Tibial artery (tissue), 4 donors: Measurements from ENCODE around the gene AFAP1L2.

Experiments
- DNase-seq, 2 donors: peaks; one replicate each; pipeline ENCODE4 v3.0.0-alpha.2; 2019
- H3K27ac ChIP-seq, 2 donors: fragments of 200-600 bp; sonication (generic) in 1 of 2; 1 replicate in 1 of 2; 2 replicates in 1 of 2; pipeline ENCODE4 v1.5.1; 2018 to 2019; ENCODE audit warnings: mild to moderate bottlenecking in 1 of 2
- H3K27me3 ChIP-seq, 2 donors: fragments of 200-600 bp; sonication (generic) in 1 of 2; one replicate each; pipeline versions ENCODE4 v1.5.1 to v1.6.0; 2016 to 2019
- H3K36me3 ChIP-seq, 3 donors: fragments of 200-600 bp; sonication (generic) in 2 of 3; one replicate each; pipeline ENCODE4 v1.5.1; 2016 to 2019; ENCODE audit warnings: mild to moderate bottlenecking in 2 of 3
- H3K4me1 ChIP-seq, 4 donors: fragments of 200-600 bp; sonication (generic) in 2 of 4; 1 replicate in 3 of 4; 2 replicates in 1 of 4; pipeline ENCODE4 v1.5.1; 2016 to 2019
- H3K4me3 ChIP-seq, 2 donors: fragments of 200-600 bp; sonication (generic) in 1 of 2; 1 replicate in 1 of 2; 2 replicates in 1 of 2; pipeline ENCODE4 v1.5.1; 2018 to 2019; ENCODE audit warnings: mild to moderate bottlenecking in 2 of 2
- H3K9me3 ChIP-seq, 3 donors: fragments of 200-600 bp; sonication (generic) in 1 of 3; one replicate each; pipeline ENCODE4 v1.5.1; 2016 to 2019
- CTCF ChIP-seq, 2 experiments: fragments of 200-600 bp in 1 of 2; fragments of 450-650 bp in 1 of 2; IDR thresholded peaks; one replicate each; pipeline ENCODE4 v1.5.1; 2017 to 2019; ENCODE audit warnings: antibody characterized with exemption in 2 of 2, mild to moderate bottlenecking in 1 of 2, moderate library complexity in 1 of 2
- intact Hi-C: fragments of 100-400 bp; cut with DNase I; formaldehyde crosslinking; loops from one replicate; pipeline ENCODE4 v1.15.0; 2023; ENCODE audit warnings: low total_unique reads

AFAP1L2 gene

DNA sequence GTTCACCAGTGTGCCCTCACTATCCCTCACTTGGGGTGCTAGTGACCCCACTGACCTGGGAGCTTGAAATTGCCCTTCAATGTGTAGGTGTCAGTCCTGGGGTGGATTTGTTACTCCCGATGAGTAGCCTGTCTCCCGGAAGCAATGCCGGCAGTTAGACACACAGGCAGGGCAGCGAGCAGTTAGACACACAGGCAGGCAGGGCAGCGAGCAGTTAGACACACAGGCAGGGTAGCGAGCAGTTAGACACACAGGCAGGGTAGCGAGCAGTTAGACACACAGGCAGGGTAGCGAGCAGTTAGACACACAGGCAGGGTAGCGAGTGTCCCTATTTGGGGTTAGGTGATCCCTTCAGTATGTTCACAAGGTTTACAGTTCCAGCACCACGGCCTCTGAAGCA is 121.2 kb downstream of the AFAP1L2 start:
- TF ChIP-seq CTCF (IDR thresholded peaks at IDR 0.05) = no peak
- Histone ChIP-seq H3K9me3 (no peaks in the 10 kb centered on the region), H3K4me1 (no peaks in the 10 kb centered on the region), H3K27ac (no peak overlapping the region), H3K27me3 (peaks cover 0 to 26% of the 10 kb centered on the region in 2 donors), H3K4me3 (no peak overlapping the region), H3K36me3 (no peaks in the 10 kb centered on the region)
- peak; percentile 10 to 40 for DNase-seq
- intact Hi-C loops = no loop called here

- Histone ChIP-seq H3K27me3 (peaks cover 0 to 32% of the 10 kb centered on the region in 2 donors), H3K4me1 (no peaks in the 10 kb centered on the region), H3K4me3 (no peak overlapping the region), H3K36me3 (no peaks in the 10 kb centered on the region), H3K9me3 (no peaks in the 10 kb centered on the region), H3K27ac (no peak overlapping the region)
- peak; percentile 8 to 21 for DNase-seq
- TF ChIP-seq CTCF (IDR thresholded peaks at IDR 0.05) = no peak
- intact Hi-C loops = no loop called here
Observed at GRCh38 chr10:114282526-114282925, 121.8 kb downstream of the AFAP1L2 start.

DNA sequence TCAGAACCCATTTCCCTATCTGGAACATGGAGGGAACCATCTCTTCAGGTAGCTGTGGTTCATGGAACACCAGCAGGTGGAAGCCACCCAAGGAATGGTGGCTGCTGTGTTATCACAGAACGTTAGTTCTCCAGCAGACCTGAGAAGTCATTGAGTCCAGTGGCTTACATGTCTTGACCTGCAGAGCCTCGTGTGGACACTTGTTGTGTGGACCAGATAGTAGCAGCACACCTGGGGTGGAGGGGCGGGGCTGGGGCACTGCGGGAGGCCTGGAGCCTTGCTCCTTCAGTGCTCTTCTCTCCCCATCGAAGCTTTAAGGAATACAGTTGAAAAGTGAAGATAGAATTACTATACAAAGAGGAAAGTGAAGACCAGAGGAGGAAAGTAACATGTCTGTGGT is 122.8 kb downstream of the AFAP1L2 start:
- H3K36me3 ChIP-seq = no peaks in the 10 kb centered on the region
- H3K27ac ChIP-seq = no peak overlapping the region
- DNase-seq = peak; percentile 3 to 44
- H3K4me1 ChIP-seq = no peaks in the 10 kb centered on the region
- no peak for TF ChIP-seq CTCF (IDR thresholded peaks at IDR 0.05)
- peaks cover 0 to 34% of the 10 kb centered on the region in 2 donors for H3K27me3 ChIP-seq
- H3K4me3 ChIP-seq = no peak overlapping the region
- H3K9me3 ChIP-seq = no peaks in the 10 kb centered on the region
- intact Hi-C loops = no loop called here

GRCh38 chr10:114281006-114281405 is 123.3 kb downstream of the AFAP1L2 start:
- TF ChIP-seq CTCF (IDR thresholded peaks at IDR 0.05) = no peak
- Histone ChIP-seq H3K4me3 (no peak overlapping the region), H3K4me1 (no peaks in the 10 kb centered on the region), H3K36me3 (no peaks in the 10 kb centered on the region), H3K9me3 (no peaks in the 10 kb centered on the region), H3K27me3 (peaks cover 0 to 34% of the 10 kb centered on the region in 2 donors), H3K27ac (no peak overlapping the region)
- peak; percentile 3 to 49 for DNase-seq
- intact Hi-C loops = no loop called here

- intact Hi-C loops = no loop called here
- TF ChIP-seq CTCF (IDR thresholded peaks at IDR 0.05) = no peak
- Histone ChIP-seq H3K4me1 (no peaks in the 10 kb centered on the region), H3K9me3 (no peaks in the 10 kb centered on the region), H3K36me3 (no peaks in the 10 kb centered on the region), H3K4me3 (no peak overlapping the region), H3K27me3 (peaks cover 0 to 34% of the 10 kb centered on the region in 2 donors), H3K27ac (no peak overlapping the region)
- DNase-seq = peak in 1 of 2 donors; percentile 47
Observed at GRCh38 chr10:114279901-114280644, 124.2 kb downstream of the AFAP1L2 start.
